Neuron (in vitro differentiated cells): ENCODE results near the gene SLC30A5.

Experiments used
- H2AFZ ChIP-seq: one replicate; pipeline ENCODE4 v1.6.1; 2013; ENCODE audit warnings: low read depth, mild to moderate bottlenecking, inconsistent platforms, low read length, moderate library complexity
- H3K27me3 ChIP-seq: one replicate; pipeline ENCODE4 v1.6.1; 2013; ENCODE audit warnings: low read length; ENCODE audit not compliant: insufficient read depth
- H3K36me3 ChIP-seq: one replicate; pipeline ENCODE4 v1.6.1; 2013; ENCODE audit warnings: low read length; ENCODE audit not compliant: insufficient read depth
- H3K4me1 ChIP-seq: one replicate; pipeline ENCODE4 v1.6.1; 2013; ENCODE audit warnings: low read length; ENCODE audit not compliant: insufficient read depth
- H3K4me3 ChIP-seq: 2 replicates; pipeline ENCODE4 v1.5.1; 2013; ENCODE audit warnings: mild to moderate bottlenecking, low read length, moderate library complexity
- H3K9me3 ChIP-seq: one replicate; pipeline ENCODE4 v1.6.1; 2013; ENCODE audit warnings: low read length

SLC30A5 gene

GRCh38 chr5:69156456-69156855 lies 62.6 kb downstream of the SLC30A5 start:
- no peaks in the 10 kb centered on the region for H3K27me3 ChIP-seq
- no peaks in the 10 kb centered on the region for H3K4me1 ChIP-seq
- H3K4me3 ChIP-seq, result no peak overlapping the region
- H2AFZ ChIP-seq, result no peak overlapping the region
- H3K9me3 ChIP-seq, result no peaks in the 10 kb centered on the region
- H3K36me3 ChIP-seq, result no peaks in the 10 kb centered on the region

GRCh38 chr5:69158039-69158438 lies 64.2 kb downstream of the SLC30A5 start:
- no peak overlapping the region for H3K4me3 ChIP-seq
- H3K9me3 ChIP-seq, result no peaks in the 10 kb centered on the region
- H2AFZ ChIP-seq, result no peak overlapping the region
- no peaks in the 10 kb centered on the region for H3K4me1 ChIP-seq
- H3K36me3 ChIP-seq, result no peaks in the 10 kb centered on the region
- no peaks in the 10 kb centered on the region for H3K27me3 ChIP-seq

GRCh38 chr5:69160651-69161050 lies 66.8 kb downstream of the SLC30A5 start:
- no peaks in the 10 kb centered on the region for H3K36me3 ChIP-seq
- H2AFZ ChIP-seq, result no peak overlapping the region
- H3K9me3 ChIP-seq, result no peaks in the 10 kb centered on the region
- H3K4me1 ChIP-seq, result no peaks in the 10 kb centered on the region
- H3K27me3 ChIP-seq, result no peaks in the 10 kb centered on the region
- no peak overlapping the region for H3K4me3 ChIP-seq

GRCh38 chr5:69166686-69167492 lies 73.1 kb downstream of the SLC30A5 start, which contains the start of gene CCNB1:
Gene CCNB1, plus strand, starts transcription at chr5:69167150. Its CDS starts 113 bp downstream, at chr5:69167263.
- no peaks in the 10 kb centered on the region for H3K9me3 ChIP-seq
- H2AFZ ChIP-seq, result peak within 1 kb of the TSS; percentile 54
- no peaks in the 10 kb centered on the region for H3K27me3 ChIP-seq
- peaks cover 12% of the 10 kb centered on the region for H3K4me1 ChIP-seq
- H3K4me3 ChIP-seq, result peak within 1 kb of the TSS; percentile 62
- H3K36me3 ChIP-seq, result peaks cover 33% of the 10 kb centered on the region

GRCh38 chr5:69167493-69167855 lies 73.7 kb downstream of the SLC30A5 start:
- Histone ChIP-seq H2AFZ (peak overlapping the region; percentile 27), H3K4me1 (peaks cover 13% of the 10 kb centered on the region), H3K9me3 (no peaks in the 10 kb centered on the region), H3K27me3 (no peaks in the 10 kb centered on the region), H3K36me3 (peaks cover 38% of the 10 kb centered on the region), H3K4me3 (peak overlapping the region; percentile 62)

- peak overlapping the region; percentile 27 for H2AFZ ChIP-seq
- H3K4me1 ChIP-seq, result peaks cover 14% of the 10 kb centered on the region
- H3K36me3 ChIP-seq, result peaks cover 40% of the 10 kb centered on the region
- H3K9me3 ChIP-seq, result no peaks in the 10 kb centered on the region
- H3K27me3 ChIP-seq, result no peaks in the 10 kb centered on the region
- peak overlapping the region; percentile 62 for H3K4me3 ChIP-seq
Measured at GRCh38 chr5:69167929-69168328, 74.1 kb downstream of the SLC30A5 start.

- no peak overlapping the region for H3K4me3 ChIP-seq
- H3K36me3 ChIP-seq, result peaks cover 66% of the 10 kb centered on the region
- H3K9me3 ChIP-seq, result no peaks in the 10 kb centered on the region
- H3K27me3 ChIP-seq, result no peaks in the 10 kb centered on the region
- H2AFZ ChIP-seq, result no peak overlapping the region
- H3K4me1 ChIP-seq, result peaks cover 14% of the 10 kb centered on the region
Measured at GRCh38 chr5:69170495-69170894, 76.7 kb downstream of the SLC30A5 start.

GRCh38 chr5:69170969-69171368 lies 77.2 kb downstream of the SLC30A5 start:
- no peak overlapping the region for H2AFZ ChIP-seq
- peaks cover 14% of the 10 kb centered on the region for H3K4me1 ChIP-seq
- H3K4me3 ChIP-seq, result no peak overlapping the region
- H3K9me3 ChIP-seq, result no peaks in the 10 kb centered on the region
- H3K36me3 ChIP-seq, result peaks cover 69% of the 10 kb centered on the region
- H3K27me3 ChIP-seq, result no peaks in the 10 kb centered on the region
